Measurements from ENCODE around the gene TES.
A peak's percentile ranks its signal among the peaks of the same experiment; 100 is the strongest.
"Not testable (repeated sequence)": the region's sequence is repeated elsewhere in the genome, so short reads cannot be mapped to it uniquely, and the experiment has no call there.

TES gene

GRCh38 chr7:116242178-116242577 lies 31.8 kb downstream of the TES start:
- H3K4me1 ChIP-seq (ENCODE audit: low read length), result no peaks in the 10 kb centered on the region
- H3K4me2 ChIP-seq (ENCODE audit: low read length), result no peak overlapping the region
- no peak overlapping the region for H3K4me3 ChIP-seq (ENCODE audit: low read length)
- TF ChIP-seq EZH2phosphoT487 (IDR thresholded peaks at IDR 0.05; ENCODE audit: low read depth), result no peak
- TF ChIP-seq CTCF (IDR thresholded peaks at IDR 0.05; ENCODE audit: low read depth, low read length), result peak; percentile 22; the same call in 1 of the 2 replicates
- H3K27ac ChIP-seq (ENCODE audit: low read length), result no peak overlapping the region
- H3K79me2 ChIP-seq (ENCODE audit: low read length), result no peaks in the 10 kb centered on the region
- H4K20me1 ChIP-seq (ENCODE audit: insufficient read depth, low read length), result no peaks in the 10 kb centered on the region
- H3K9ac ChIP-seq (ENCODE audit: low read length), result no peak overlapping the region
- H2AFZ ChIP-seq (ENCODE audit: low read depth, low read length), result no peak overlapping the region
- H3K36me3 ChIP-seq (replicated peaks; ENCODE audit: low read depth, low read length), result peaks cover 9% of the 10 kb centered on the region
- no peaks in the 10 kb centered on the region for H3K27me3 ChIP-seq (ENCODE audit: low read depth, low read length)
- H3K9me3 ChIP-seq (ENCODE audit: insufficient read depth, low read length), result no peaks in the 10 kb centered on the region

GRCh38 chr7:116242759-116243158 lies 32.4 kb downstream of the TES start:
- no peaks in the 10 kb centered on the region for H3K27me3 ChIP-seq (ENCODE audit: low read depth, low read length)
- peaks cover 9% of the 10 kb centered on the region for H3K36me3 ChIP-seq (replicated peaks; ENCODE audit: low read depth, low read length)
- TF ChIP-seq EZH2phosphoT487 (IDR thresholded peaks at IDR 0.05; ENCODE audit: low read depth), result no peak
- TF ChIP-seq CTCF (IDR thresholded peaks at IDR 0.05; ENCODE audit: low read depth, low read length), result no peak
- H3K4me3 ChIP-seq (ENCODE audit: low read length), result no peak overlapping the region
- H3K79me2 ChIP-seq (ENCODE audit: low read length), result no peaks in the 10 kb centered on the region
- no peaks in the 10 kb centered on the region for H4K20me1 ChIP-seq (ENCODE audit: insufficient read depth, low read length)
- no peak overlapping the region for H3K27ac ChIP-seq (ENCODE audit: low read length)
- no peaks in the 10 kb centered on the region for H3K4me1 ChIP-seq (ENCODE audit: low read length)
- no peaks in the 10 kb centered on the region for H3K9me3 ChIP-seq (ENCODE audit: insufficient read depth, low read length)
- no peak overlapping the region for H3K9ac ChIP-seq (ENCODE audit: low read length)
- no peak overlapping the region for H3K4me2 ChIP-seq (ENCODE audit: low read length)
- no peak overlapping the region for H2AFZ ChIP-seq (ENCODE audit: low read depth, low read length)

GRCh38 chr7:116244803-116245202 lies 34.5 kb downstream of the TES start:
- H2AFZ ChIP-seq (ENCODE audit: low read depth, low read length); H3K9ac ChIP-seq (ENCODE audit: low read length); H3K27ac ChIP-seq (ENCODE audit: low read length); H3K4me2 ChIP-seq (ENCODE audit: low read length); H3K79me2 ChIP-seq (ENCODE audit: low read length); H3K4me3 ChIP-seq (ENCODE audit: low read length); H3K27me3 ChIP-seq (ENCODE audit: low read depth, low read length); H3K9me3 ChIP-seq (ENCODE audit: insufficient read depth, low read length); H3K4me1 ChIP-seq (ENCODE audit: low read length); H4K20me1 ChIP-seq (ENCODE audit: insufficient read depth, low read length): not testable (repeated sequence)
- H3K36me3 ChIP-seq (replicated peaks; ENCODE audit: low read depth, low read length), result peaks cover 12% of the 10 kb centered on the region

- no peaks in the 10 kb centered on the region for H3K27me3 ChIP-seq (ENCODE audit: low read depth, low read length)
- H3K27ac ChIP-seq (ENCODE audit: low read length), result no peak overlapping the region
- no peak overlapping the region for H3K4me2 ChIP-seq (ENCODE audit: low read length)
- no peaks in the 10 kb centered on the region for H3K9me3 ChIP-seq (ENCODE audit: insufficient read depth, low read length)
- TF ChIP-seq EZH2phosphoT487 (IDR thresholded peaks at IDR 0.05; ENCODE audit: low read depth), result no peak
- no peak for TF ChIP-seq CTCF (IDR thresholded peaks at IDR 0.05; ENCODE audit: low read depth, low read length)
- H3K4me1 ChIP-seq (ENCODE audit: low read length), result no peaks in the 10 kb centered on the region
- H3K36me3 ChIP-seq (replicated peaks; ENCODE audit: low read depth, low read length), result peaks cover 15% of the 10 kb centered on the region
- no peaks in the 10 kb centered on the region for H4K20me1 ChIP-seq (ENCODE audit: insufficient read depth, low read length)
- no peak overlapping the region for H2AFZ ChIP-seq (ENCODE audit: low read depth, low read length)
- no peak overlapping the region for H3K4me3 ChIP-seq (ENCODE audit: low read length)
- H3K9ac ChIP-seq (ENCODE audit: low read length), result no peak overlapping the region
- no peaks in the 10 kb centered on the region for H3K79me2 ChIP-seq (ENCODE audit: low read length)
Observed at GRCh38 chr7:116246357-116246756, 36.0 kb downstream of the TES start.
